Activated effector memory CD4-positive, alpha-beta T cell treated with anti-CD3 and anti-CD28 coated beads, Interleukin-2, amount 50 U/mL, for 16 hours (primary cell): ENCODE measurements around the gene GLYR1.
"Not testable (repeated sequence)": the region's sequence is repeated elsewhere in the genome, so short reads cannot be mapped to it uniquely, and the experiment has no call there.

Experiments used
- DNase-seq: peaks from one replicate; pipeline ENCODE4 v3.0.0-alpha.2; 2020

GLYR1 gene

GRCh38 chr16:4846901-4847773 is at the start of gene GLYR1, which contains the start of gene UBN1:
GLYR1 (minus strand) TSS chr16:4847288; CDS start chr16:4847265, 23 bp downstream.
UBN1 (plus strand) TSS chr16:4847481; CDS start chr16:4852918, 5,437 bp downstream.
- DNase-seq: peak; percentile 100

- not testable (repeated sequence) for DNase-seq
These were observed 49.7 kb upstream of the GLYR1 start for GRCh38 chr16:4896761-4897160.

- DNase-seq: no peak
These were observed 48.3 kb upstream of the GLYR1 start for GRCh38 chr16:4895366-4895765.

- DNase-seq: no peak
These were observed 47.4 kb upstream of the GLYR1 start for GRCh38 chr16:4894276-4895150.

- DNase-seq: no peak
These were observed 46.2 kb upstream of the GLYR1 start for GRCh38 chr16:4893103-4893862.

- DNase-seq: no peak
These were observed 45.4 kb upstream of the GLYR1 start for GRCh38 chr16:4892361-4893102.

- DNase-seq: no peak
These were observed 44.8 kb upstream of the GLYR1 start for GRCh38 chr16:4891886-4892216.

- no peak for DNase-seq
These were observed 44.2 kb upstream of the GLYR1 start for GRCh38 chr16:4891097-4891885.

GRCh38 chr16:4890686-4891085 is 43.6 kb upstream of the GLYR1 start:
- DNase-seq: no peak

GRCh38 chr16:4890026-4890425 is 42.9 kb upstream of the GLYR1 start:
- DNase-seq: no peak

- DNase-seq: no peak
These were observed 41.5 kb upstream of the GLYR1 start for GRCh38 chr16:4888428-4889135.

GRCh38 chr16:4886151-4886550 is 39.1 kb upstream of the GLYR1 start:
- no peak for DNase-seq

- no peak for DNase-seq
These were observed 38.1 kb upstream of the GLYR1 start for GRCh38 chr16:4884972-4885874.

GRCh38 chr16:4884209-4884608 is 37.1 kb upstream of the GLYR1 start:
- DNase-seq: no peak

- DNase-seq: no peak
These were observed 36.4 kb upstream of the GLYR1 start for GRCh38 chr16:4883501-4883900.

GRCh38 chr16:4882633-4883285 is 35.7 kb upstream of the GLYR1 start:
- no peak for DNase-seq

GRCh38 chr16:4882000-4882632 is 35.0 kb upstream of the GLYR1 start:
- no peak for DNase-seq

GRCh38 chr16:4880006-4880580 is 33.0 kb upstream of the GLYR1 start:
- no peak for DNase-seq
